ENCODE data around the gene HSPB9.
A peak's percentile ranks its signal among the peaks of the same experiment; 100 is the strongest.

Gene HSPB9

GRCh38 chr17:42101513-42102292 lies 20.9 kb upstream of the HSPB9 start:
- DNase-seq: no peak

GRCh38 chr17:42103221-42103954 lies 19.2 kb upstream of the HSPB9 start:
- DNase-seq: no peak

GRCh38 chr17:42104264-42104663 lies 18.3 kb upstream of the HSPB9 start:
- DNase-seq: no peak

GRCh38 chr17:42106009-42106408 lies 16.6 kb upstream of the HSPB9 start:
- DNase-seq: no peak

GRCh38 chr17:42107124-42107523 lies 15.5 kb upstream of the HSPB9 start:
- DNase-seq: no peak

GRCh38 chr17:42107597-42108576 lies 14.7 kb upstream of the HSPB9 start:
- peak; percentile 74 for DNase-seq

GRCh38 chr17:42109086-42109485 lies 13.5 kb upstream of the HSPB9 start:
- DNase-seq: no peak

- no peak for DNase-seq
Observed at GRCh38 chr17:42110301-42111264, 12.0 kb upstream of the HSPB9 start.

- DNase-seq: no peak
Observed at GRCh38 chr17:42111265-42111636, 11.4 kb upstream of the HSPB9 start.

GRCh38 chr17:42111871-42112551 lies 10.6 kb upstream of the HSPB9 start:
- DNase-seq: no peak

- no peak for DNase-seq
Observed at GRCh38 chr17:42112552-42113176, 9.9 kb upstream of the HSPB9 start, which contains the start of gene DHX58. DHX58 (minus strand) TSS chr17:42112714; CDS start chr17:42111892, 822 bp downstream.

GRCh38 chr17:42113293-42114069 lies 9.1 kb upstream of the HSPB9 start:
- DNase-seq: no peak

- DNase-seq: no peak
Observed at GRCh38 chr17:42114118-42114517, 8.5 kb upstream of the HSPB9 start.

GRCh38 chr17:42116705-42117396 lies 5.8 kb upstream of the HSPB9 start:
- DNase-seq: peak; percentile 16

GRCh38 chr17:42117397-42118125 lies 5.0 kb upstream of the HSPB9 start:
- DNase-seq: no peak

- no peak for DNase-seq
Observed at GRCh38 chr17:42118126-42118510, 4.5 kb upstream of the HSPB9 start.

GRCh38 chr17:42118545-42118944 lies 4.1 kb upstream of the HSPB9 start:
- no peak for DNase-seq

- no peak for DNase-seq
Observed at GRCh38 chr17:42119301-42119700, 3.3 kb upstream of the HSPB9 start.

Measured in NCI-H524 treated with DMSO at 0.1 percent for 48 hours (cell line).